Measurements from ENCODE around the gene IL17RE. TPM values are rescaled to one million over a fixed set of nuclear protein-coding genes. Genes with fewer than 3 reads are reported as not detected.

The IL17RE gene
- total RNA-seq, 1 experiment from 2014 or later, result 4.0 TPM

DNA sequence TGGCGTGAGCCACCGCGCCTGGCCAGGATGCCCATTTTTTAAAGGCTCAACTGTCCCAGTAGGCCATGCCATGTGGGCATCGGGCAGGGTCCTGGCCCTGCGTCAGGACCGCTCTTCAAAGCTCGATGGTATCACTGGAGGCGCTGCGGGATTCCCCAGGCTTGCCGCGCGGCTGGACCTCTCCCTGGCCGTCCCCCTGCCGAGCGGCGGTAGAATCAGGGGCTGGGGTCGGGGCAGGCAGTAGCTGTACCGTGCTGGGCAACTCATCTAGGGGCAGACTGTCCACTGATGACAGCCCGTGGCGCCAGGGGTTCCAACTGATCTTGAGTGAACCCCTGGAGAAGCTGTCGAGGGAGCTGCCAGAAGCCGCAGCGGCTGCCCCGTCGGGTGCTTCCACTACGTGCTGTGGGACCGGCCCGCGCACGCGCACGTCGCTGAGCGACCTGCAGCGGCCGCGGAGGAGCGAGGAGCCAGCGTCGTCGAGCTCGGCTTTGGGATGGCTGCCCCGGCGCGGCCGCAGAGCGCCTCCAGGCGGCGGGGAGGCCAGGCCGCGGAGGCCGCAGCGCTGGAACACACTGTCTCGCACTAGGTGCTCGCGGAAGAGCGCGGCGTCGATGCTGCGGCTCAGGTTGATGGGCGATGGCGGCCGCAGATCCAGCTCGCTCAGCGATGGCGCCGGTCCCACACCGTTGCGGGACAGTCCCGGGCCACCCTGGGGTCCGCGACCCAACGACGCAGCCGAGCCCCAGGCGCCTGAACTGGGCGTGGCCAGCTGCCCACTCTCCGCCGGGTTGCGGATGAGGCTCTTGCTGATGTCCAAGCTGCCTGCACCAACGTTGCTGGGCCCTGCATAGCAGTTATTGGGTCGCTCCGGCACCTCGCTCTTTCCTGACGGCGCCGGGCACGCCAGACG lies 43.7 kb downstream of the IL17RE start:
- DNase-seq (peak; percentile 96), ATAC-seq (peak; percentile 76)
- Histone ChIP-seq H3F3A (ENCODE audit: low read length, unreplicated experiment) (no peaks in the 10 kb centered on the region), H3K9ac (ENCODE audit: low read length) (peak overlapping the region; percentile 72), H3K79me2 (ENCODE audit: low read length) (peaks cover 21% of the 10 kb centered on the region), H3K4me2 (ENCODE audit: low read length) (peak overlapping the region; percentile 98), H3K36me3 (ENCODE audit: low read depth, low read length) (no peaks in the 10 kb centered on the region; the same call in 1 of the 2 replicates), H3K9me2 (replicated peaks; ENCODE audit: low read length) (no peaks in the 10 kb centered on the region), H2AFZ (ENCODE audit: low read length) (peak overlapping the region; percentile 89), H3K27ac (ENCODE audit: low read length) (peak overlapping the region; percentile 21; the same call in 1 of the 2 replicates), H4K20me1 (ENCODE audit: low read length) (no peaks in the 10 kb centered on the region), H3K9me3 (ENCODE audit: low read length) (no peaks in the 10 kb centered on the region), H3K27me3 (ENCODE audit: low read length) (no peaks in the 10 kb centered on the region), H3K4me1 (ENCODE audit: insufficient read depth, low read length) (peaks cover 33% of the 10 kb centered on the region), H3K4me3 (ENCODE audit: low read length) (peak overlapping the region; percentile 91)
- ChIA-PET POLR2A (ENCODE audit: unreplicated experiment) (interaction anchor here (0.6 to 1.1 kb wide), 9 partner anchors 10 to 237 kb away, joined by 3 to 6 read pairs (median 4); partner anchors contain the start of gene CRELD1), CTCF (interaction anchor here (0.5 to 1.6 kb wide), 22 partner anchors 10 to 881 kb away, joined by 3 to 24 read pairs (median 4); partner anchors contain the start of gene CRELD1)
- intact Hi-C loops (cut with micrococcal nuclease), result loop anchor here (1.0 to 5.0 kb wide), 5 partner anchors 24 to 98 kb away; partner anchors contain the start of gene FANCD2
- TF ChIP-seq EZH2phosphoT487 (IDR thresholded peaks at IDR 0.05; ENCODE audit: borderline replicate concordance, low read length) (no peak), EZH2 (IDR thresholded peaks at IDR 0.05; ENCODE audit: low read length, unreplicated experiment) (no peak)
- TF ChIP-seq, protein P1, sequence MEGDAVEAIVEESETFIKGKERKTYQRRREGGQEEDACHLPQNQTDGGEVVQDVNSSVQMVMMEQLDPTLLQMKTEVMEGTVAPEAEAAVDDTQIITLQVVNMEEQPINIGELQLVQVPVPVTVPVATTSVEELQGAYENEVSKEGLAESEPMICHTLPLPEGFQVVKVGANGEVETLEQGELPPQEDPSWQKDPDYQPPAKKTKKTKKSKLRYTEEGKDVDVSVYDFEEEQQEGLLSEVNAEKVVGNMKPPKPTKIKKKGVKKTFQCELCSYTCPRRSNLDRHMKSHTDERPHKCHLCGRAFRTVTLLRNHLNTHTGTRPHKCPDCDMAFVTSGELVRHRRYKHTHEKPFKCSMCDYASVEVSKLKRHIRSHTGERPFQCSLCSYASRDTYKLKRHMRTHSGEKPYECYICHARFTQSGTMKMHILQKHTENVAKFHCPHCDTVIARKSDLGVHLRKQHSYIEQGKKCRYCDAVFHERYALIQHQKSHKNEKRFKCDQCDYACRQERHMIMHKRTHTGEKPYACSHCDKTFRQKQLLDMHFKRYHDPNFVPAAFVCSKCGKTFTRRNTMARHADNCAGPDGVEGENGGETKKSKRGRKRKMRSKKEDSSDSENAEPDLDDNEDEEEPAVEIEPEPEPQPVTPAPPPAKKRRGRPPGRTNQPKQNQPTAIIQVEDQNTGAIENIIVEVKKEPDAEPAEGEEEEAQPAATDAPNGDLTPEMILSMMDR (conservative IDR thresholded peaks at IDR 0.05; ENCODE audit: low read depth, low read length), result peak; percentile 71
- TSS peak; percentile 45 for BruUV-seq (replicated peaks)

GRCh38 chr3:9947025-9947995 lies 44.7 kb downstream of the IL17RE start:
- ChIA-PET POLR2A (ENCODE audit: unreplicated experiment) (interaction anchor here (0.7 to 1.1 kb wide), 3 partner anchors 12 to 116 kb away, joined by 4 to 6 read pairs (median 5); no protein-coding TSS in a partner anchor), CTCF (interaction anchor here (0.7 to 1.6 kb wide), 11 partner anchors 9 to 245 kb away, joined by 3 to 24 read pairs (median 5); partner anchors contain the start of gene CRELD1)
- Histone ChIP-seq H3K9ac (ENCODE audit: low read length) (peak overlapping the region; percentile 72), H3K36me3 (ENCODE audit: low read depth, low read length) (no peaks in the 10 kb centered on the region; the same call in 1 of the 2 replicates), H3K9me3 (ENCODE audit: low read length) (no peaks in the 10 kb centered on the region), H4K20me1 (ENCODE audit: low read length) (no peaks in the 10 kb centered on the region), H3K4me3 (ENCODE audit: low read length) (peak overlapping the region; percentile 91), H3K4me2 (ENCODE audit: low read length) (peak overlapping the region; percentile 98), H3K9me2 (replicated peaks; ENCODE audit: low read length) (no peaks in the 10 kb centered on the region), H3K79me2 (ENCODE audit: low read length) (peaks cover 21% of the 10 kb centered on the region), H2AFZ (ENCODE audit: low read length) (peak overlapping the region; percentile 89), H3K27me3 (ENCODE audit: low read length) (no peaks in the 10 kb centered on the region), H3K4me1 (ENCODE audit: insufficient read depth, low read length) (peaks cover 38% of the 10 kb centered on the region), H3F3A (ENCODE audit: low read length, unreplicated experiment) (no peaks in the 10 kb centered on the region), H3K27ac (ENCODE audit: low read length) (peak overlapping the region; percentile 21; the same call in 1 of the 2 replicates)
- no TSS peak for BruUV-seq (replicated peaks)
- DNase-seq (peak; percentile 95), ATAC-seq (peak; percentile 81)
- intact Hi-C loops (cut with micrococcal nuclease), result loop anchor here (1.0 to 5.0 kb wide), 3 partner anchors 23 to 80 kb away; partner anchors contain the start of gene FANCD2
- TF ChIP-seq EZH2 (IDR thresholded peaks at IDR 0.05; ENCODE audit: low read length, unreplicated experiment), result no peak
- TF ChIP-seq, protein P1 (conservative IDR thresholded peaks at IDR 0.05; ENCODE audit: low read depth, low read length), result peak; percentile 63
- TF ChIP-seq EZH2phosphoT487 (IDR thresholded peaks at IDR 0.05; ENCODE audit: borderline replicate concordance, low read length), result peak; percentile 99

Data from PC-3 (cell line).